ENCODE data around the gene FOXF2.

The FOXF2 gene

GRCh38 chr6:1387538-1387875 lies 1.9 kb upstream of the FOXF2 start:
- H3K4ac ChIP-seq (ENCODE audit: low read depth, low read length), result no peak overlapping the region
- no peak overlapping the region for H2BK120ac ChIP-seq (ENCODE audit: low read depth, low read length)
- H2AK5ac ChIP-seq (ENCODE audit: low read length), result no peak overlapping the region
- no peak overlapping the region for H3K9ac ChIP-seq (ENCODE audit: low read length)
- no peaks in the 10 kb centered on the region for H3K79me2 ChIP-seq (ENCODE audit: control insufficient read depth, insufficient read depth, low read length)
- no peaks in the 10 kb centered on the region for H3K36me3 ChIP-seq (ENCODE audit: control insufficient read depth, insufficient read depth, low read length)
- no peaks in the 10 kb centered on the region for H3K4me1 ChIP-seq (ENCODE audit: control insufficient read depth, low read depth, low read length)
- H3K4me2 ChIP-seq (ENCODE audit: low read length), result no peak overlapping the region
- no peak overlapping the region for H4K8ac ChIP-seq (ENCODE audit: low read depth, low read length)
- no peak overlapping the region for H2BK15ac ChIP-seq (replicated peaks; ENCODE audit: low read depth)
- DNase-seq, result no peak
- H3K18ac ChIP-seq (ENCODE audit: low read length), result no peak overlapping the region
- peaks cover 71% of the 10 kb centered on the region for H3K27me3 ChIP-seq (ENCODE audit: insufficient read depth, low read length, poor library complexity)
- no peak overlapping the region for H2BK5ac ChIP-seq (ENCODE audit: low read length)
- no peak overlapping the region for H4K5ac ChIP-seq (ENCODE audit: low read length)
- H3K4me3 ChIP-seq (ENCODE audit: low read length), result no peak overlapping the region
- no peak overlapping the region for H3K56ac ChIP-seq (ENCODE audit: low read length)
- H3K23ac ChIP-seq (ENCODE audit: low read length), result no peak overlapping the region
- H3K27ac ChIP-seq (ENCODE audit: low read depth, low read length), result no peak overlapping the region
- WGBS (ENCODE audit: extremely low coverage, insufficient coverage, low lambda C conversion rate), result no CpG with 5 or more reads among the region's 11 CpGs
- no peaks in the 10 kb centered on the region for H3K79me1 ChIP-seq (ENCODE audit: low read length)

GRCh38 chr6:1387876-1388629 lies 1.3 kb upstream of the FOXF2 start:
- no peak overlapping the region for H2BK15ac ChIP-seq (replicated peaks; ENCODE audit: low read depth)
- H3K27ac ChIP-seq (ENCODE audit: low read depth, low read length), result no peak overlapping the region
- no peak overlapping the region for H3K56ac ChIP-seq (ENCODE audit: low read length)
- H3K4ac ChIP-seq (ENCODE audit: low read depth, low read length), result no peak overlapping the region
- no CpG with 5 or more reads among the region's 20 CpGs for WGBS (ENCODE audit: extremely low coverage, insufficient coverage, low lambda C conversion rate)
- no peak for DNase-seq
- peak overlapping the region; percentile 20 for H3K4me2 ChIP-seq (ENCODE audit: low read length)
- no peak overlapping the region for H4K5ac ChIP-seq (ENCODE audit: low read length)
- H3K9ac ChIP-seq (ENCODE audit: low read length), result no peak overlapping the region
- no peaks in the 10 kb centered on the region for H3K4me1 ChIP-seq (ENCODE audit: control insufficient read depth, low read depth, low read length)
- no peaks in the 10 kb centered on the region for H3K79me2 ChIP-seq (ENCODE audit: control insufficient read depth, insufficient read depth, low read length)
- no peak overlapping the region for H2BK120ac ChIP-seq (ENCODE audit: low read depth, low read length)
- H3K27me3 ChIP-seq (ENCODE audit: insufficient read depth, low read length, poor library complexity), result peaks cover 73% of the 10 kb centered on the region
- no peak overlapping the region for H3K4me3 ChIP-seq (ENCODE audit: low read length)
- H3K23ac ChIP-seq (ENCODE audit: low read length), result no peak overlapping the region
- H3K79me1 ChIP-seq (ENCODE audit: low read length), result no peaks in the 10 kb centered on the region
- no peak overlapping the region for H4K8ac ChIP-seq (ENCODE audit: low read depth, low read length)
- no peak overlapping the region for H2AK5ac ChIP-seq (ENCODE audit: low read length)
- H3K18ac ChIP-seq (ENCODE audit: low read length), result no peak overlapping the region
- no peaks in the 10 kb centered on the region for H3K36me3 ChIP-seq (ENCODE audit: control insufficient read depth, insufficient read depth, low read length)
- H2BK5ac ChIP-seq (ENCODE audit: low read length), result no peak overlapping the region

GRCh38 chr6:1388630-1389368 lies 577 bp upstream of the FOXF2 start:
- Histone ChIP-seq H3K4me3 (ENCODE audit: low read length) (no peak overlapping the region), H3K4me1 (ENCODE audit: control insufficient read depth, low read depth, low read length) (no peaks in the 10 kb centered on the region), H3K9ac (ENCODE audit: low read length) (no peak overlapping the region), H3K79me1 (ENCODE audit: low read length) (no peaks in the 10 kb centered on the region), H3K36me3 (ENCODE audit: control insufficient read depth, insufficient read depth, low read length) (no peaks in the 10 kb centered on the region), H3K56ac (ENCODE audit: low read length) (no peak overlapping the region), H3K27ac (ENCODE audit: low read depth, low read length) (no peak overlapping the region), H4K8ac (ENCODE audit: low read depth, low read length) (no peak overlapping the region), H4K5ac (ENCODE audit: low read length) (no peak overlapping the region), H2BK5ac (ENCODE audit: low read length) (no peak overlapping the region), H3K18ac (ENCODE audit: low read length) (peak overlapping the region; percentile 16), H3K23ac (ENCODE audit: low read length) (no peak overlapping the region), H3K27me3 (ENCODE audit: insufficient read depth, low read length, poor library complexity) (peaks cover 80% of the 10 kb centered on the region), H3K79me2 (ENCODE audit: control insufficient read depth, insufficient read depth, low read length) (no peaks in the 10 kb centered on the region), H3K4me2 (ENCODE audit: low read length) (peak overlapping the region; percentile 28), H3K4ac (ENCODE audit: low read depth, low read length) (no peak overlapping the region), H2BK15ac (replicated peaks; ENCODE audit: low read depth) (no peak overlapping the region), H2BK120ac (ENCODE audit: low read depth, low read length) (no peak overlapping the region), H2AK5ac (ENCODE audit: low read length) (no peak overlapping the region)
- no peak for DNase-seq
- WGBS (ENCODE audit: extremely low coverage, insufficient coverage, low lambda C conversion rate), result no CpG with 5 or more reads among the region's 36 CpGs

GRCh38 chr6:1390133-1390945 lies 963 bp downstream of the FOXF2 start:
- Histone ChIP-seq H3K79me2 (ENCODE audit: control insufficient read depth, insufficient read depth, low read length) (no peaks in the 10 kb centered on the region), H3K79me1 (ENCODE audit: low read length) (no peaks in the 10 kb centered on the region), H3K4me1 (ENCODE audit: control insufficient read depth, low read depth, low read length) (no peaks in the 10 kb centered on the region), H3K56ac (ENCODE audit: low read length) (peak overlapping the region; percentile 83), H3K4me2 (ENCODE audit: low read length) (peak overlapping the region; percentile 47), H4K8ac (ENCODE audit: low read depth, low read length) (no peak overlapping the region), H3K4ac (ENCODE audit: low read depth, low read length) (no peak overlapping the region), H2BK120ac (ENCODE audit: low read depth, low read length) (no peak overlapping the region), H3K9ac (ENCODE audit: low read length) (peak overlapping the region; percentile 49), H3K36me3 (ENCODE audit: control insufficient read depth, insufficient read depth, low read length) (no peaks in the 10 kb centered on the region), H2BK5ac (ENCODE audit: low read length) (no peak overlapping the region), H3K27ac (ENCODE audit: low read depth, low read length) (no peak overlapping the region), H3K27me3 (ENCODE audit: insufficient read depth, low read length, poor library complexity) (peaks cover 80% of the 10 kb centered on the region), H3K18ac (ENCODE audit: low read length) (peak overlapping the region; percentile 69), H2AK5ac (ENCODE audit: low read length) (no peak overlapping the region), H4K5ac (ENCODE audit: low read length) (no peak overlapping the region), H3K23ac (ENCODE audit: low read length) (peak overlapping the region; percentile 74), H2BK15ac (replicated peaks; ENCODE audit: low read depth) (no peak overlapping the region), H3K4me3 (ENCODE audit: low read length) (no peak overlapping the region)
- peak; percentile 74 for DNase-seq
- WGBS (ENCODE audit: extremely low coverage, insufficient coverage, low lambda C conversion rate), result no CpG with 5 or more reads among the region's 106 CpGs

- DNase-seq, result peak; percentile 76
- peak overlapping the region; percentile 74 for H3K23ac ChIP-seq (ENCODE audit: low read length)
- WGBS (ENCODE audit: extremely low coverage, insufficient coverage, low lambda C conversion rate), result no CpG with 5 or more reads among the region's 30 CpGs
- peak overlapping the region; percentile 47 for H3K4me2 ChIP-seq (ENCODE audit: low read length)
- H4K5ac ChIP-seq (ENCODE audit: low read length), result no peak overlapping the region
- no peak overlapping the region for H2BK5ac ChIP-seq (ENCODE audit: low read length)
- H3K56ac ChIP-seq (ENCODE audit: low read length), result peak overlapping the region; percentile 58
- no peak overlapping the region for H3K4me3 ChIP-seq (ENCODE audit: low read length)
- no peak overlapping the region for H2AK5ac ChIP-seq (ENCODE audit: low read length)
- peak overlapping the region; percentile 22 for H3K9ac ChIP-seq (ENCODE audit: low read length)
- H3K79me1 ChIP-seq (ENCODE audit: low read length), result no peaks in the 10 kb centered on the region
- H4K8ac ChIP-seq (ENCODE audit: low read depth, low read length), result no peak overlapping the region
- H3K18ac ChIP-seq (ENCODE audit: low read length), result no peak overlapping the region
- no peak overlapping the region for H2BK15ac ChIP-seq (replicated peaks; ENCODE audit: low read depth)
- no peaks in the 10 kb centered on the region for H3K36me3 ChIP-seq (ENCODE audit: control insufficient read depth, insufficient read depth, low read length)
- H3K79me2 ChIP-seq (ENCODE audit: control insufficient read depth, insufficient read depth, low read length), result no peaks in the 10 kb centered on the region
- H2BK120ac ChIP-seq (ENCODE audit: low read depth, low read length), result no peak overlapping the region
- H3K4ac ChIP-seq (ENCODE audit: low read depth, low read length), result no peak overlapping the region
- H3K27ac ChIP-seq (ENCODE audit: low read depth, low read length), result no peak overlapping the region
- H3K27me3 ChIP-seq (ENCODE audit: insufficient read depth, low read length, poor library complexity), result peaks cover 79% of the 10 kb centered on the region
- H3K4me1 ChIP-seq (ENCODE audit: control insufficient read depth, low read depth, low read length), result no peaks in the 10 kb centered on the region
These were observed 1.8 kb downstream of the FOXF2 start for GRCh38 chr6:1390946-1391799.
